NCI-H226 (cell line): ENCODE results near the gene IL21R.
"Not testable (repeated sequence)": the region's sequence is repeated elsewhere in the genome, so short reads cannot be mapped to it uniquely, and the experiment has no call there.

Experiments used
- DNase-seq: peaks from one replicate; pipeline ENCODE4 v3.0.0-alpha.2; 2015

The IL21R gene

DNA sequence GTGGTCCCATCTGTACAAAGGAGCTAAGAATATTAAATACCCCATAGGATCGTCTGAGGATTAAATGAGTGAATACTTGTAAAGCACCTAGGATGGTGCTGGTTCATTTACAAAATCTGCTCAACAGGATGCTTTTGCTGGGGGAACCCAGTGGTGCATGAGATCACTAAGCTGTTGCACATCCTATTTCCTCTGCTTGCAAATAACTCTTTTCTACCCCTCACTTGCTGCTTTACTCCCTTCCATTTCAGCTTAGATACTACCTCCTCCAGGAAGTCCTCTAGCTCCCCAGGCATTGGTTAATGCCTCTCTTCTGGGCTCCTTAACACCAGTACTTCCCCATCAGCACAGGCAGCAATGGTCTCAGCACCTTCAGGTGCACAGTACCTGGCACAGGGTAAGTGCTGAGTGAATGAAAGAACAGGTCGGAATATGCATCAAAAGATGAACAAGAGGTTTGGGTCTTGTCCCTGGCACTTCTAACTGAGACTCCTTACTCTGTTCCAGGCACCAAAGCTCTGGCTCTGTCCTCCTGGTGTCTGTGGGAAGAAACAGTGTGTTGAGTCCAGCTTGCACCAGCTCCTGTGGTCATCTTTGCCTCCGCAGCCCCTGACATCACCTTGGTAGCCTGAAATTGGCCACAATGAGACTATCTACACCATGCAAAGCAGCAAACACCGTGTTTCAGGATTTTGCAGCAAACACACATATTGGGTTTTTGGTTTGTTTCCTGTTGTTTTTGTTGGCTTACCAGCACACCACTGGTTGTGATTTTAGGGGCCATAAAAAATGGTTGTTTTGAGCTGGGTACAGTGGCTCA lies 24.1 kb upstream of the IL21R start:
- DNase-seq = no peak

- no peak for DNase-seq
Measured at GRCh38 chr16:27378871-27379481, 23.0 kb upstream of the IL21R start.

GRCh38 chr16:27379919-27380318 lies 22.1 kb upstream of the IL21R start:
- DNase-seq = no peak

DNA sequence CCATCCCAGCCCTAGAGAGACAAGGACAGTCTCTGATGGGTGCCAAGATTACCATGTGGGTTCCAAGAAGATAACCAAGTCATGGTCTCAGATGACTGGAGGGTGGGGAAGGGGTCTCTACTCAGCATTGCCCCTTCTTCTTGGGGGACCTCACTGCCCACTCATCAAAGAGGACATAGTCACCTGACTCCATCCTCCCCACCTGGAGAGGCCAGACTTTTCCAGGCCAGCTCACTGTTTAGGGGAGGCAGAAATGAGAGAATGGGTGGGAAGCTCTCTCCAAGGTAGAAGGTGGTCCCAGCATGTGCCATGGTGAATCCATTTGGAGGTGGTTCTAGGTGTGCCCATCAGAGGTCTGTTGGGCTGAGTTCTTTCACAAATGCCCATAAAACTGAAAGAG lies 20.7 kb upstream of the IL21R start:
- no peak for DNase-seq

DNA sequence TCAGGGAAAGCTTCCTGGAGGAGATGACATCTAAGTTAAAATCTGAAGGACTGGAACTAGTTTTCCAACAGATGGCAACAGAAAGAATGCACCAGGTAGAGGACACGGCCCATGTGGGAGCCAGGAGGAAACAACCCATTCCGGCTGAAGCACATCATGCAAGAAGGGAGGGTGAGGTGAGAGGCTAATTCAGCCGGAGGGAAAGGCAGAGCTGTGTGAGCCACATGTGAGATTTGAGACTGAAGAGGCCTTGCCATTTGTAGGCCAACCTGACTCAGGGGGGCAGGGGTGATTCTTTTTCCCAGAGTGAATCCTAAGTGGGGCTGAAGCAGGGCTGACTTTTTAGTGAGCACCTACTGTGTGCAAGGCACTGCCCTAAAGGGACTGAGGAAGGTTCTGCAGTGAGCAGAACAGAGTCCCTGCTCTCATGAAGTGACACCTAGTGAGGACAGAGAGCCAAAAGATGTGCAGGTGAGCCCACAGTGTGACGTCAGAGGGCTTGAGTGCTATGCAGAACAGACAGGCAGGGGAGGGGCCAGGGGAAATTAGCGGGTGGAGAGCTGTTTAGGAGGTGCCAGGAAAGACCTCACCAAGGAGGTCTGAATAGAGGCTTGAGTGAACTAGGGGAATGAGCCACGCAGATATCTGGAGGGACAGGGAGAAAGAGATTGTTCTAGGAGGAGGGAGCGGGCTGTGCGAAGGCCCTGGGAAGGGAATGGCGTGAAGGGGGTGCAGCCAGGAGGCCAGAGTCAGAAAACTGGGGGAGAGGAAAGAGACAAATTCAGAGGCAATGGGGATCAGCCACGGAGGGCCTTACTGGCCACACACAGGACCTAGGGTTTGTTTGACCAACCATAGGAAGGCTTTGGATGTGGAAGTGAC lies 19.8 kb upstream of the IL21R start:
- DNase-seq = no peak

GRCh38 chr16:27383556-27384243 lies 18.3 kb upstream of the IL21R start:
- no peak for DNase-seq

GRCh38 chr16:27384425-27384824 lies 17.5 kb upstream of the IL21R start:
- no peak for DNase-seq

DNA sequence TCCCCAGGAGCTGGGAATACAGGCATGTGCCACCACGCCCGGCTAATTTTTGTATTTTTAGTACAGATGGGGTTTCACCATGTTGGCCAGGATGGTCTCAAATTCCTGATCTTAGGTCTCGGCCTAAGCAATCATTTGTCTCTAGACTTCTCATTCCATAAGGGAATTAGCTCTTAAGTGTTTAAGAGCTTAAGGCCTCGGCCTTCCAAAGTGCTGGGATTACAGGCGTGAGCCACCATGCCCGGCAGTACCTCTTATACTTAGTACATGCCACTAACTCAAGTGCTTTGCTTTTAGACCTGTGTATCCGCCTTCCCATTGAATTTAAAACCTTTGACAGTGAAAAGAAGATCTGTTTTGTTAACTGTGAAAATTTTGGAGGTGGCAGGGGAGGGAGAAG lies 16.6 kb upstream of the IL21R start:
- DNase-seq = no peak

DNA sequence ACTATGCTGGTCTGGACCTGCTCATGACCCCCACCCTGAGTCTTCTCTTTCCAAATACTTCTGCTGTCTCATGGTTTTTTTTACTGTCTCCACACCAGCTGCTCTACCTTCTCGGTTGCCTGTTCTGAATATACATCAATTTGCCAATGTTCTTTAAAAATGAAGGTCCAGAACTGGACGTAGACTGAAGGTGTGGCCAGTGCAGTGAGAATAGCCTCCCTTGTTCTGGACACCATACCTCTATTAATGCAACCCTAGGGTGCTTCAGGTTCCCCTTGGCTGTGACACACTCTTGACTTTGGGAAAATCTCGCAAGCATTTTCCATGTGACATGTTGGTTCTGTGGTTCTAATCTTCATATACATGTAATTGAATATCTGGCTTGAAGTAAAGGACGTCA lies 15.3 kb upstream of the IL21R start:
- DNase-seq = no peak

DNA sequence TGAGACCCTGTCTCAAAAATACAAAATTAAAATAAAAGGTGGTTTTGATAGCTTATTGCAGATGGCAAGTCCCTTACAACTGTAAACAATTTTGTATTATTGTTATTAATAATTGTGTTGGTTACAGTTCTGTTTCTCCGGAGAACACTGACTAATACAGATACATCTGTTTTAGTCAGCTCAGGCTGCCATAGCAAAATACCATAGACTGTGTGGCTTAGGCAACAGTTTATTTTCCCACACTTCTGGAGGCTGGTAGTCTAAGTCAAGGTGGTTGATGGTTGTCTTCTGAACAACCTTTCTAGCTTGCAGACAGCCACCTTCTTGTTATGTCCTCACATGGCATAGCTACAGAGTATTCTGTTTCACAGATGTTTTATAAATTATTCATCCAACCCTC lies 14.2 kb upstream of the IL21R start:
- DNase-seq = no peak

- DNase-seq = no peak
Measured at GRCh38 chr16:27389272-27389961, 12.6 kb upstream of the IL21R start.

DNA sequence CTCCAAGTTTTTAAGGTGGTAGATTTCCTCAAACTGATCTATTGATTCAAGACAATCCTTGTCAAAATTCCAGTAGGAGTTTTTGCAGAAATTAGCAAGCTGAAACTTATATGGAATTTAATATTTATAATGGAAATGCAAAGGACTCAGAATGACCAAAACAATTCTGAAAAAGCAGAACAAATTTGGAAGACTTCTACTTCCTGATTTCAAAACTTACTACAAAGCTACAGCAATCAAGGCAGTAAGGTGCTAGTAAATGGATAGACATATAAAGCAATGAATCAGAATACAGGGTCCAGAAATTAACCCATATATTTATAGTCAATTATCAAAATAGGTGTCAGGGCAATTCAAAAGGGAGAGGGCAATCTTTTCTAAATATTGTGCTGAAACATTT lies 11.8 kb upstream of the IL21R start:
- no peak for DNase-seq

GRCh38 chr16:27392671-27393070 lies 9.3 kb upstream of the IL21R start:
- DNase-seq = no peak

- DNase-seq = no peak
Measured at GRCh38 chr16:27394516-27394915, 7.5 kb upstream of the IL21R start.

DNA sequence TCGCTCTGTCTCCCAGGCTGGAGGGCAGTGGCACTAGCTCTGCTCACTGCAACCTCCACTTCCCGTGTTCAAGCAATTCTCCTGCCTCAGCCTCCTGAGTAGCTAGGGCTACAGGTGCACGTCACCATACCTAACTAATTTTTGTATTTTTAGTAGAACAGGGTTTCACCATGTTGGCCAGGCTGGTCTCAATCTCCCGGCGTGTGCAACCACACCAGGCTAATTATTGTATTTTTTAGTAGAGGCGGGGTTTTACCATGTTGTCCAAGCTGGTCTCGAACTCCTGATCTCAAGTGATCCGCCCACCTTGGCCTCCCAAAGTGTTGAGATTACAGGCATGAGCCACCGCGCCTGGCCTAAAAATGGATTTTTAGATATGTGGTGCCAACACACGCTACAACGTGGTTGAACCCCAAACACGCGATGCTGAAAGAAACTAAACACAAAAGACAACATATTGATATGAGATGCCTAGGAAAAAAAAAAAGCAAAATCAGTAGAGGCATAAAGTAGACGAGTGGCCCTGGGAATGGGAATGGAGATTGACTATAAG lies 3.6 kb upstream of the IL21R start:
- DNase-seq = not testable (repeated sequence)

DNA sequence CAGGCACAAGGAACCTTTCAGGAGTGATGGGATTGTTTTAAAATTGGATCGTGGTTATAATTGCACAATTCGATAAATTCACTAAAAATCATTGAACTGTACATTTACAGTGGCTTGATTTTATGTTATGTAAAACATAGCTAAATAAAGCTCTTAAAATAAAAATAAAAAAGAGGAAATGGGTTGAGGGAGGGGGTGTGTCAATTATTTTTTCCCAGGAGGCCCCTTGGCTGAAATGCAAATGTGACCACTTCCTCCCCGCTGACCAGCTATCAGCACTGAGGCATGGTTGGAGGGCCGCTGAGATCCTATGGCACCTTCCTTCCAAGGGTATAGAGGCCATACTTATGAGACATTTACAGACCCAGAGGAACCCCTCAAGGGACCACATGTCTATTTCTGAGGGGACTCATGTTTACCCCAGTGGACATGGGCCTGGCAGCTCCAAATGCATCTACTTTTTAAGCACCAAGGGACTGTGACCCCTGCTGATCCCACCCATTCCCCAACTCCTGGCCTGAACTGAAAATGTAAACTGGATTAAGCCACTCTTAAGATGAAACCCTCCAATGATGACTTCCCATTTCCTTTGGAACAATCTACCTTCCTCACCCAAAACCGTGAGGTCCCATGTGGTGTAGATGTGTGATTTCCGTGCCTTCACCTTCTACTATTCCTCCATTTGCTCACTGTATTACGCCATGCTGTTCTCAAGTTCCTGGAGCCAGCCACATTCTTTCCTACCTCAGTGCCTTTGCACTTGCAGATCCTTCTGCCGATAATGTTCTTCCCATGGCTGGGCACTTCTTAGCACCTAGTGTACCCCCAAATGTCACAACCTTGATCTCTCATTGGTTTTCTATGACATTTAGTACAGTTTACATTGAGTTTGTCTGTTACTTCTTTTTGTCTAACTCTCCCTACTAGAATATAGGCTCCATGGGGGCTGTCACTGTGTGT lies 2.8 kb upstream of the IL21R start:
- DNase-seq = no peak

DNA sequence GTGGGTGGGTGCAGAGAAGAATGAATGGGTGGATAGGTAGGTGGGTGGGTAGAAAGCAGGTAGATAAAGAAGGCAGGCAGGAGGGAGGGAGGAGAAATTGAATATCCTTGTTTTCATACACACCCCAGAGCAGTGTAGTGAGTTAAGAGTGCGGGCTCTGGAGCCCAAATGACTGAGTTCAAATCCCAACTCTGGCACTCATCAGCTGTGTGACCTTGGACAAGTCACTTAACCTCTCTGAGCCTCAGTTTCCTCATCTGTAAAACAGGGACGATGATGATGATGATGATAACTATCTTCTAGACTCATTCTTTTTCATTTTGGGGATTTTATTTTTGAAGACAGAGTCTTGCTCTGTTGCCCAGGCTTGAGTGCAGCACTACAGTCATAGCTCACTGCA lies 2.0 kb upstream of the IL21R start:
- no peak for DNase-seq

- DNase-seq = no peak
Measured at GRCh38 chr16:27400751-27401620, 988 bp upstream of the IL21R start.

GRCh38 chr16:27402569-27402963 lies 592 bp downstream of the IL21R start:
- no peak for DNase-seq
